Measurements from ENCODE around the gene TNFAIP2.
A peak's percentile ranks its signal among the peaks of the same experiment; 100 is the strongest.

The TNFAIP2 gene

DNA sequence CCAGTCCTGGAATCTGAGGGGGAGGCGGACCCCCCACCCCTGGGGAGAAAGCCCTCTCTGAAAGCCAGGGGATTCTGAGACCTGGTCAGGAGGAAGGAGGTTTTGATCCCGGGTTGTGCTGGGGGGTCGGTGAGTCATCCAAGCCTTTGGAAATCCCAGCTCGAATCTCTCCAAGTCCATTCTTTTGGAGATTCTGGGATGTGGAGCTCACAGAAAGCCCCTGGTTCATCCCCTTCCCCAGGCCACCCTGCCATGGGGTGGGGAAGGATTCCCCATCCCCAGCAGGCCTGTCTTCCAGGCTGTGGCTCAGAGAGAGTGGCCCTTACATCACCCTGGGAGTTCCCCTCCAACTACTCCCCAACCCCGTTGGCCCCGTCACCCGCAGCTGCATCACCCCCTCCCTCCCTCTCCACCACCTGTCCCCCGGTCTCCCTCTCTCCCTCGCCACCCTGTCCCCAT is 14.5 kb upstream of the TNFAIP2 start:
- H3K79me2 ChIP-seq (ENCODE audit: low read length), result no peaks in the 10 kb centered on the region

GRCh38 chr14:103109535-103110441 is 13.5 kb upstream of the TNFAIP2 start:
- Histone ChIP-seq H3K9me3 (replicated peaks; ENCODE audit: insufficient read depth, low read length) (no peaks in the 10 kb centered on the region), H3K4me2 (ENCODE audit: low read depth, low read length) (no peak overlapping the region), H3K9ac (ENCODE audit: low read length) (no peak overlapping the region), H3K27me3 (replicated peaks; ENCODE audit: insufficient read depth, low read length) (no peaks in the 10 kb centered on the region), H3K27ac (ENCODE audit: low read length) (no peak overlapping the region), H3K9me2 (replicated peaks; ENCODE audit: insufficient read depth, low read length) (no peaks in the 10 kb centered on the region), H3K79me2 (ENCODE audit: low read length) (no peaks in the 10 kb centered on the region), H2AFZ (ENCODE audit: low read length) (no peak overlapping the region), H3K4me3 (ENCODE audit: low read length) (no peak overlapping the region), H3K4me1 (ENCODE audit: low read length) (peaks cover 6% of the 10 kb centered on the region), H3K36me3 (replicated peaks; ENCODE audit: insufficient read depth, low read length) (no peaks in the 10 kb centered on the region), H4K20me1 (ENCODE audit: insufficient read depth, low read length) (no peaks in the 10 kb centered on the region), H3F3A (ENCODE audit: insufficient read depth, low read length) (no peaks in the 10 kb centered on the region)
- DNase-seq, result no peak
- TF ChIP-seq EZH2phosphoT487 (IDR thresholded peaks at IDR 0.05; ENCODE audit: low read length) (no peak), EZH2 (optimal IDR thresholded peaks at IDR 0.05; ENCODE audit: low read depth, low read length) (no peak)
- TF ChIP-seq, protein P1, sequence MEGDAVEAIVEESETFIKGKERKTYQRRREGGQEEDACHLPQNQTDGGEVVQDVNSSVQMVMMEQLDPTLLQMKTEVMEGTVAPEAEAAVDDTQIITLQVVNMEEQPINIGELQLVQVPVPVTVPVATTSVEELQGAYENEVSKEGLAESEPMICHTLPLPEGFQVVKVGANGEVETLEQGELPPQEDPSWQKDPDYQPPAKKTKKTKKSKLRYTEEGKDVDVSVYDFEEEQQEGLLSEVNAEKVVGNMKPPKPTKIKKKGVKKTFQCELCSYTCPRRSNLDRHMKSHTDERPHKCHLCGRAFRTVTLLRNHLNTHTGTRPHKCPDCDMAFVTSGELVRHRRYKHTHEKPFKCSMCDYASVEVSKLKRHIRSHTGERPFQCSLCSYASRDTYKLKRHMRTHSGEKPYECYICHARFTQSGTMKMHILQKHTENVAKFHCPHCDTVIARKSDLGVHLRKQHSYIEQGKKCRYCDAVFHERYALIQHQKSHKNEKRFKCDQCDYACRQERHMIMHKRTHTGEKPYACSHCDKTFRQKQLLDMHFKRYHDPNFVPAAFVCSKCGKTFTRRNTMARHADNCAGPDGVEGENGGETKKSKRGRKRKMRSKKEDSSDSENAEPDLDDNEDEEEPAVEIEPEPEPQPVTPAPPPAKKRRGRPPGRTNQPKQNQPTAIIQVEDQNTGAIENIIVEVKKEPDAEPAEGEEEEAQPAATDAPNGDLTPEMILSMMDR (IDR thresholded peaks at IDR 0.05; ENCODE audit: low read length), result no peak

More for the DNA sequence above, 14.5 kb upstream of the TNFAIP2 start:
- Histone ChIP-seq H3K9me2 (replicated peaks; ENCODE audit: insufficient read depth, low read length) (no peaks in the 10 kb centered on the region), H3K27me3 (replicated peaks; ENCODE audit: insufficient read depth, low read length) (peaks cover 8% of the 10 kb centered on the region; the same call in 1 of the 2 replicates), H2AFZ (ENCODE audit: low read length) (no peak overlapping the region), H3K4me2 (ENCODE audit: low read depth, low read length) (no peak overlapping the region), H3K9me3 (replicated peaks; ENCODE audit: insufficient read depth, low read length) (no peaks in the 10 kb centered on the region), H3K4me3 (ENCODE audit: low read length) (no peak overlapping the region), H3F3A (ENCODE audit: insufficient read depth, low read length) (no peaks in the 10 kb centered on the region), H4K20me1 (ENCODE audit: insufficient read depth, low read length) (no peaks in the 10 kb centered on the region), H3K9ac (ENCODE audit: low read length) (no peak overlapping the region), H3K36me3 (replicated peaks; ENCODE audit: insufficient read depth, low read length) (no peaks in the 10 kb centered on the region), H3K4me1 (ENCODE audit: low read length) (peaks cover 6% of the 10 kb centered on the region), H3K27ac (ENCODE audit: low read length) (no peak overlapping the region)
- DNase-seq, result no peak
- TF ChIP-seq EZH2phosphoT487 (IDR thresholded peaks at IDR 0.05; ENCODE audit: low read length) (no peak), EZH2 (optimal IDR thresholded peaks at IDR 0.05; ENCODE audit: low read depth, low read length) (no peak)

- no peak overlapping the region for H2AFZ ChIP-seq (ENCODE audit: low read length)
- H3K9me3 ChIP-seq (replicated peaks; ENCODE audit: insufficient read depth, low read length), result no peaks in the 10 kb centered on the region
- no peaks in the 10 kb centered on the region for H3F3A ChIP-seq (ENCODE audit: insufficient read depth, low read length)
- peak overlapping the region; percentile 27; the same call in 1 of the 2 replicates for H3K27ac ChIP-seq (ENCODE audit: low read length)
- H3K4me3 ChIP-seq (ENCODE audit: low read length), result no peak overlapping the region
- TF ChIP-seq EZH2phosphoT487 (IDR thresholded peaks at IDR 0.05; ENCODE audit: low read length) (no peak), EZH2 (optimal IDR thresholded peaks at IDR 0.05; ENCODE audit: low read depth, low read length) (no peak)
- TF ChIP-seq, protein P1 (IDR thresholded peaks at IDR 0.05; ENCODE audit: low read length), result no peak
- H3K36me3 ChIP-seq (replicated peaks; ENCODE audit: insufficient read depth, low read length), result no peaks in the 10 kb centered on the region
- H3K27me3 ChIP-seq (replicated peaks; ENCODE audit: insufficient read depth, low read length), result no peaks in the 10 kb centered on the region
- no peaks in the 10 kb centered on the region for H4K20me1 ChIP-seq (ENCODE audit: insufficient read depth, low read length)
- H3K4me2 ChIP-seq (ENCODE audit: low read depth, low read length), result 0 out of 2 replicates have a peak overlapping the region, but pooled peaks have one; percentile 15
- no peaks in the 10 kb centered on the region for H3K79me2 ChIP-seq (ENCODE audit: low read length)
- peak; percentile 38 for DNase-seq
- peaks cover 6% of the 10 kb centered on the region for H3K4me1 ChIP-seq (ENCODE audit: low read length)
- H3K9me2 ChIP-seq (replicated peaks; ENCODE audit: insufficient read depth, low read length), result no peaks in the 10 kb centered on the region
- no peak overlapping the region for H3K9ac ChIP-seq (ENCODE audit: low read length)
Measured at GRCh38 chr14:103110681-103111231, 12.5 kb upstream of the TNFAIP2 start.
